Loucy (cell line): ENCODE results near the gene TNS3.

Experiments
- H2AFZ ChIP-seq: fragments of 200-600 bp; sonication (generic); 2 replicates; pipeline ENCODE4 v1.6.0; 2016; ENCODE audit warnings: antibody characterized with exemption, mild to moderate bottlenecking, low read length, moderate library complexity
- H3F3A ChIP-seq: fragments of 200-600 bp; 2 replicates; pipeline ENCODE4 v1.6.0; 2016; ENCODE audit warnings: antibody characterized with exemption, low read depth, mild to moderate bottlenecking
- H3K27me3 ChIP-seq: fragments of 200-600 bp; sonication (generic); 2 replicates; pipeline ENCODE4 v1.6.1; 2014; ENCODE audit warnings: low read length, mild to moderate bottlenecking; ENCODE audit not compliant: insufficient read depth, poor library complexity, severe bottlenecking
- H3K36me3 ChIP-seq: fragments of 200-600 bp; sonication (generic); 2 replicates; pipeline ENCODE4 v1.6.1; 2016; ENCODE audit warnings: low read length; ENCODE audit not compliant: insufficient read depth
- H3K4me1 ChIP-seq: fragments of 200-600 bp; sonication (generic); 2 replicates; pipeline ENCODE4 v1.5.1; 2014; ENCODE audit warnings: low read length, mild to moderate bottlenecking; ENCODE audit not compliant: insufficient read depth, poor library complexity, severe bottlenecking
- H3K4me2 ChIP-seq: fragments of 200-600 bp; sonication (generic); 2 replicates; pipeline ENCODE4 v1.6.0; 2014; ENCODE audit warnings: antibody characterized with exemption, low read length, low read depth, mild to moderate bottlenecking; ENCODE audit not compliant: poor library complexity, severe bottlenecking
- H3K4me3 ChIP-seq: fragments of 200-600 bp; sonication (generic); 2 replicates; pipeline ENCODE4 v1.5.1; 2014; ENCODE audit warnings: low read length, mild to moderate bottlenecking, mixed read lengths; ENCODE audit not compliant: poor library complexity, severe bottlenecking
- H3K79me2 ChIP-seq: fragments of 200-600 bp; sonication (generic); 2 replicates; pipeline ENCODE4 v1.6.1; 2014; ENCODE audit warnings: low read length; ENCODE audit not compliant: insufficient read depth
- H3K9ac ChIP-seq: fragments of 200-600 bp; sonication (generic); 2 replicates; pipeline ENCODE4 v1.6.0; 2014; ENCODE audit warnings: mild to moderate bottlenecking, low read depth, low read length, moderate library complexity; ENCODE audit not compliant: poor library complexity, severe bottlenecking
- H3K9me2 ChIP-seq: fragments of 200-600 bp; sonication (generic); replicated peaks from 2 replicates; pipeline ENCODE4 v1.6.1; 2016; ENCODE audit warnings: low read depth, low read length, mixed read lengths
- H3K9me3 ChIP-seq: fragments of 200-600 bp; sonication (generic); 2 replicates; pipeline ENCODE4 v1.6.1; 2014; ENCODE audit warnings: mild to moderate bottlenecking, antibody characterized with exemption, low read length, low read depth; ENCODE audit not compliant: insufficient read depth
- H4K20me1 ChIP-seq: fragments of 200-600 bp; sonication (generic); 2 replicates; pipeline ENCODE4 v1.6.0; 2014; ENCODE audit warnings: antibody characterized with exemption, low read length, mild to moderate bottlenecking; ENCODE audit not compliant: insufficient read depth, poor library complexity, severe bottlenecking
- CTCF ChIP-seq: fragments of 200-600 bp; sonication (generic); conservative IDR thresholded peaks from 2 replicates; pipeline ENCODE4 v1.5.1; 2014; ENCODE audit warnings: mild to moderate bottlenecking, antibody characterized with exemption, low read length
- EZH2phosphoT487 ChIP-seq: fragments of 200-600 bp; IDR thresholded peaks from 2 replicates; pipeline ENCODE4 v1.6.1; 2018; ENCODE audit warnings: antibody characterized with exemption, mild to moderate bottlenecking, moderate library complexity, borderline replicate concordance

TNS3 gene

GRCh38 chr7:47239931-47240421 is 341.9 kb downstream of the TNS3 start:
- H4K20me1 ChIP-seq, result no peaks in the 10 kb centered on the region
- H3F3A ChIP-seq, result no peaks in the 10 kb centered on the region
- H3K9me2 ChIP-seq, result no peaks in the 10 kb centered on the region
- H3K36me3 ChIP-seq, result no peaks in the 10 kb centered on the region
- TF ChIP-seq CTCF (no peak), EZH2phosphoT487 (no peak)
- no peaks in the 10 kb centered on the region for H3K79me2 ChIP-seq
- H3K4me3 ChIP-seq, result no peak overlapping the region
- no peak overlapping the region for H3K4me2 ChIP-seq
- no peaks in the 10 kb centered on the region; the same call in 1 of the 2 replicates for H3K9me3 ChIP-seq
- no peaks in the 10 kb centered on the region for H3K4me1 ChIP-seq
- no peaks in the 10 kb centered on the region for H3K27me3 ChIP-seq
- H3K9ac ChIP-seq, result no peak overlapping the region
- H2AFZ ChIP-seq, result no peak overlapping the region

- H4K20me1 ChIP-seq, result no peaks in the 10 kb centered on the region
- H3K9me3 ChIP-seq, result no peaks in the 10 kb centered on the region; the same call in 1 of the 2 replicates
- TF ChIP-seq CTCF, result no peak
- TF ChIP-seq EZH2phosphoT487, result no peak
- H3K4me3 ChIP-seq, result no peak overlapping the region
- no peaks in the 10 kb centered on the region for H3K9me2 ChIP-seq
- H3K4me2 ChIP-seq, result no peak overlapping the region
- H3K36me3 ChIP-seq, result no peaks in the 10 kb centered on the region
- no peaks in the 10 kb centered on the region for H3K4me1 ChIP-seq
- H3F3A ChIP-seq, result no peaks in the 10 kb centered on the region
- H3K79me2 ChIP-seq, result no peaks in the 10 kb centered on the region
- no peak overlapping the region for H3K9ac ChIP-seq
- no peaks in the 10 kb centered on the region for H3K27me3 ChIP-seq
- no peak overlapping the region for H2AFZ ChIP-seq
Measured at GRCh38 chr7:47239034-47239433, 342.9 kb downstream of the TNS3 start.

- Histone ChIP-seq H3K9me3 (no peaks in the 10 kb centered on the region; the same call in 1 of the 2 replicates), H3K4me2 (no peak overlapping the region), H3K27me3 (no peaks in the 10 kb centered on the region), H3K79me2 (no peaks in the 10 kb centered on the region), H3K9me2 (no peaks in the 10 kb centered on the region), H4K20me1 (no peaks in the 10 kb centered on the region), H2AFZ (no peak overlapping the region), H3K36me3 (no peaks in the 10 kb centered on the region), H3K4me3 (no peak overlapping the region), H3K9ac (no peak overlapping the region), H3F3A (no peaks in the 10 kb centered on the region), H3K4me1 (no peaks in the 10 kb centered on the region)
- TF ChIP-seq EZH2phosphoT487 (no peak), CTCF (no peak)
Measured at GRCh38 chr7:47236480-47237129, 345.3 kb downstream of the TNS3 start.
